Measurements from ENCODE around the gene DSCAML1. TPM values are rescaled to one million over a fixed set of nuclear protein-coding genes. Genes with fewer than 3 reads are reported as not detected.

DSCAML1 gene
- total RNA-seq, 2 donors from 2014 or later, result 0.33 to 1.6 TPM

- DNase-seq (no peak), ATAC-seq (no peak)
- no peak overlapping the region for H3K27ac ChIP-seq
- WGBS, 2 donors, result 67 to 69% methylated on average over 8 of the region's 8 CpGs
- H3K9me3 ChIP-seq, result no peaks in the 10 kb centered on the region
- H3K36me3 ChIP-seq (replicated peaks in 1 of 2; ENCODE audit: insufficient read depth in 1 of 2, low read depth in 2 of 2), result no peaks in the 10 kb centered on the region
- peaks cover 48% of the 10 kb centered on the region for H3K4me1 ChIP-seq
- H3K27me3 ChIP-seq, result no peaks in the 10 kb centered on the region
- intact Hi-C loops (cut with DNase I), result no loop called here
- TF ChIP-seq CTCF (IDR thresholded peaks at IDR 0.05) (no peak), POLR2A (IDR thresholded peaks at IDR 0.05) (no peak)
- H3K4me3 ChIP-seq, result no peak overlapping the region
These were observed 40.8 kb upstream of the DSCAML1 start for GRCh38 chr11:117837791-117838190.

GRCh38 chr11:117837070-117837776 is 40.2 kb upstream of the DSCAML1 start:
- DNase-seq (peak in 1 of 4 donors; percentile 9), ATAC-seq (no peak)
- H3K27me3 ChIP-seq, result no peaks in the 10 kb centered on the region
- TF ChIP-seq POLR2A (IDR thresholded peaks at IDR 0.05) (no peak), CTCF (IDR thresholded peaks at IDR 0.05) (no peak)
- peak overlapping the region in 3 of 4 donors; percentile 4 to 41 (median 21) for H3K27ac ChIP-seq
- no peak overlapping the region for H3K4me3 ChIP-seq
- H3K4me1 ChIP-seq, result peaks cover 53% of the 10 kb centered on the region
- H3K9me3 ChIP-seq, result no peaks in the 10 kb centered on the region
- intact Hi-C loops (cut with DNase I), result no loop called here
- 60 to 68% methylated on average over 18 of the region's 18 CpGs for WGBS, 2 donors
- H3K36me3 ChIP-seq (replicated peaks in 1 of 2; ENCODE audit: insufficient read depth in 1 of 2, low read depth in 2 of 2), result no peaks in the 10 kb centered on the region

- no peaks in the 10 kb centered on the region for H3K27me3 ChIP-seq
- peak overlapping the region in 2 of 4 donors; percentile 21 to 41 for H3K27ac ChIP-seq
- TF ChIP-seq CTCF (IDR thresholded peaks at IDR 0.05), result no peak
- TF ChIP-seq POLR2A (IDR thresholded peaks at IDR 0.05), result no peak
- no peaks in the 10 kb centered on the region for H3K9me3 ChIP-seq
- DNase-seq (no peak), ATAC-seq (no peak)
- intact Hi-C loops (cut with DNase I), result no loop called here
- WGBS, 2 donors, result 75 to 80% methylated on average over 14 of the region's 14 CpGs
- peaks cover 62% of the 10 kb centered on the region for H3K4me1 ChIP-seq
- H3K36me3 ChIP-seq (replicated peaks in 1 of 2; ENCODE audit: insufficient read depth in 1 of 2, low read depth in 2 of 2), result no peaks in the 10 kb centered on the region
- no peak overlapping the region for H3K4me3 ChIP-seq
These were observed 39.3 kb upstream of the DSCAML1 start for GRCh38 chr11:117836077-117836960.

- 91 to 95% methylated on average over 8 of the region's 8 CpGs for WGBS, 2 donors
- Histone ChIP-seq H3K27me3 (no peaks in the 10 kb centered on the region), H3K4me3 (no peak overlapping the region), H3K4me1 (peaks cover 65% of the 10 kb centered on the region), H3K36me3 (replicated peaks in 1 of 2; ENCODE audit: insufficient read depth in 1 of 2, low read depth in 2 of 2) (no peaks in the 10 kb centered on the region), H3K9me3 (no peaks in the 10 kb centered on the region), H3K27ac (peak overlapping the region in 3 of 4 donors; percentile 81 to 90 (median 88))
- ATAC-seq (no peak), DNase-seq (no peak)
- intact Hi-C loops (cut with DNase I), result no loop called here
- TF ChIP-seq POLR2A (IDR thresholded peaks at IDR 0.05) (no peak), CTCF (IDR thresholded peaks at IDR 0.05) (no peak)
These were observed 38.6 kb upstream of the DSCAML1 start for GRCh38 chr11:117835576-117835975.
